BLaER1 treated with 17β-estradiol and CSF1 and Interleukin-3, amounts not matched to agents 10 nM and 100 nM (cell line): ENCODE data around the gene CBR4.

ENCODE experiments used
- H3K27ac ChIP-seq, 11 experiments: shearing (Covaris generic); formaldehyde crosslinking; 2 replicates each; pipeline ENCODE4 v1.8.1; 2022
- H3K27me3 ChIP-seq, 11 experiments: shearing (Covaris generic); formaldehyde crosslinking; 2 replicates each; pipeline ENCODE4 v1.8.1; 2022
- H3K36me3 ChIP-seq, 11 experiments: shearing (Covaris generic); formaldehyde crosslinking; 2 replicates each; pipeline ENCODE4 v1.8.1; 2022
- H3K4me1 ChIP-seq, 10 experiments: shearing (Covaris generic); formaldehyde crosslinking; 2 replicates each; pipeline ENCODE4 v1.8.1; 2022
- H3K4me2 ChIP-seq, 11 experiments: shearing (Covaris generic); formaldehyde crosslinking; 2 replicates each; pipeline ENCODE4 v1.8.1; 2022
- H3K4me3 ChIP-seq, 10 experiments: shearing (Covaris generic); formaldehyde crosslinking; 2 replicates each; pipeline ENCODE4 v1.8.1; 2022
- H3K9ac ChIP-seq, 11 experiments: shearing (Covaris generic); formaldehyde crosslinking; 2 replicates each; pipeline ENCODE4 v1.8.1; 2022
- H3K9me3 ChIP-seq, 11 experiments: shearing (Covaris generic); formaldehyde crosslinking; replicated peaks in 1 of 11; 2 replicates each; pipeline ENCODE4 v1.8.1; 2022
- H4K20me1 ChIP-seq, 11 experiments: shearing (Covaris generic); formaldehyde crosslinking; 2 replicates each; pipeline ENCODE4 v1.8.1; 2022
- Cebpa-rat ChIP-seq, 11 experiments: shearing (Covaris generic); IDR thresholded peaks; 2 replicates each; pipeline ENCODE4 v1.8.1; 2022

CBR4 gene

GRCh38 chr4:169017971-169018370 is 7.9 kb upstream of the CBR4 start:
- no peak overlapping the region for H3K4me3 ChIP-seq
- no peak overlapping the region for H3K27ac ChIP-seq
- H3K9me3 ChIP-seq = no peaks in the 10 kb centered on the region

GRCh38 chr4:169015186-169015623 is 5.2 kb upstream of the CBR4 start:
- Histone ChIP-seq H3K4me2 (no peak overlapping the region), H3K27ac (no peak overlapping the region), H3K27me3 (no peaks in the 10 kb centered on the region), H3K9me3 (no peaks in the 10 kb centered on the region), H4K20me1 (no peaks in the 10 kb centered on the region), H3K4me1 (peaks cover 0 to 5% (median 5%) of the 10 kb centered on the region in 10 experiments; a peak in 12 of 20 replicates), H3K36me3 (no peaks in the 10 kb centered on the region), H3K4me3 (no peak overlapping the region), H3K9ac (no peak overlapping the region)
- TF ChIP-seq Cebpa-rat (IDR thresholded peaks at IDR 0.05) = no peak

More at GRCh38 chr4:169017971-169018370, 7.9 kb upstream of the CBR4 start:
- Histone ChIP-seq H4K20me1 (no peaks in the 10 kb centered on the region), H3K27me3 (no peaks in the 10 kb centered on the region), H3K9ac (no peak overlapping the region), H3K4me2 (no peak overlapping the region), H3K4me1 (peaks cover 0 to 8% (median 5%) of the 10 kb centered on the region in 10 experiments; a peak in 7 of 20 replicates), H3K36me3 (no peaks in the 10 kb centered on the region)
- TF ChIP-seq Cebpa-rat (IDR thresholded peaks at IDR 0.05) = no peak

GRCh38 chr4:169014586-169014985 is 4.5 kb upstream of the CBR4 start:
- H3K4me2 ChIP-seq = no peak overlapping the region
- H4K20me1 ChIP-seq = no peaks in the 10 kb centered on the region
- H3K4me3 ChIP-seq = no peak overlapping the region
- no peak for TF ChIP-seq Cebpa-rat (IDR thresholded peaks at IDR 0.05)
- no peak overlapping the region for H3K9ac ChIP-seq
- H3K27ac ChIP-seq = no peak overlapping the region
- H3K9me3 ChIP-seq = no peaks in the 10 kb centered on the region
- H3K4me1 ChIP-seq = peaks cover 0 to 5% (median 5%) of the 10 kb centered on the region in 10 experiments; a peak in 12 of 20 replicates
- H3K27me3 ChIP-seq = no peaks in the 10 kb centered on the region
- H3K36me3 ChIP-seq = no peaks in the 10 kb centered on the region

GRCh38 chr4:169013396-169013795 is 3.3 kb upstream of the CBR4 start:
- Histone ChIP-seq H3K4me2 (no peak overlapping the region), H3K27me3 (no peaks in the 10 kb centered on the region), H3K4me1 (peaks cover 9 to 17% (median 14%) of the 10 kb centered on the region in 10 experiments), H3K9ac (no peak overlapping the region), H3K27ac (no peak overlapping the region), H3K9me3 (no peaks in the 10 kb centered on the region), H3K4me3 (no peak overlapping the region), H4K20me1 (no peaks in the 10 kb centered on the region), H3K36me3 (no peaks in the 10 kb centered on the region)
- no peak for TF ChIP-seq Cebpa-rat (IDR thresholded peaks at IDR 0.05)

- no peak overlapping the region for H3K4me2 ChIP-seq
- H3K4me3 ChIP-seq = no peak overlapping the region
- no peaks in the 10 kb centered on the region for H3K36me3 ChIP-seq
- peaks cover 16 to 28% (median 25%) of the 10 kb centered on the region in 10 experiments for H3K4me1 ChIP-seq
- H3K9me3 ChIP-seq = no peaks in the 10 kb centered on the region
- no peaks in the 10 kb centered on the region for H4K20me1 ChIP-seq
- H3K9ac ChIP-seq = no peak overlapping the region
- H3K27ac ChIP-seq = no peak overlapping the region
- TF ChIP-seq Cebpa-rat (IDR thresholded peaks at IDR 0.05) = no peak
- no peaks in the 10 kb centered on the region for H3K27me3 ChIP-seq
Measured at GRCh38 chr4:169012049-169012448, 2.0 kb upstream of the CBR4 start.

GRCh38 chr4:169009286-169010124 is 550 bp downstream of the CBR4 start:
- TF ChIP-seq Cebpa-rat (IDR thresholded peaks at IDR 0.05) = no peak
- Histone ChIP-seq H3K4me1 (peaks cover 16 to 31% (median 25%) of the 10 kb centered on the region in 10 experiments), H3K36me3 (peaks cover 1 to 22% (median 7%) of the 10 kb centered on the region in 11 experiments; a peak in 12 of 22 replicates), H3K9ac (peak overlapping the region; percentile 86 to 95 (median 92)), H3K27ac (peak overlapping the region; percentile 87 to 97 (median 93)), H3K4me3 (peak overlapping the region; percentile 61 to 84 (median 74)), H3K27me3 (no peaks in the 10 kb centered on the region), H4K20me1 (no peaks in the 10 kb centered on the region), H3K4me2 (peak overlapping the region; percentile 75 to 97 (median 93)), H3K9me3 (no peaks in the 10 kb centered on the region)

GRCh38 chr4:169005453-169006099 is 4.5 kb downstream of the CBR4 start:
- H3K4me1 ChIP-seq = peaks cover 13 to 28% (median 22%) of the 10 kb centered on the region in 10 experiments
- 0 out of 22 replicates have a peak overlapping the region, but pooled peaks of 1 of the 11 experiments have one; percentile 10 for H3K9ac ChIP-seq
- no peaks in the 10 kb centered on the region for H4K20me1 ChIP-seq
- TF ChIP-seq Cebpa-rat (IDR thresholded peaks at IDR 0.05) = no peak
- no peaks in the 10 kb centered on the region for H3K27me3 ChIP-seq
- peaks cover 35 to 60% (median 41%) of the 10 kb centered on the region in 11 experiments for H3K36me3 ChIP-seq
- no peak overlapping the region for H3K4me2 ChIP-seq
- no peak overlapping the region for H3K27ac ChIP-seq
- H3K4me3 ChIP-seq = no peak overlapping the region
- H3K9me3 ChIP-seq = no peaks in the 10 kb centered on the region

- Histone ChIP-seq H3K4me3 (no peak overlapping the region), H3K9ac (no peak overlapping the region), H3K36me3 (peaks cover 59 to 96% (median 71%) of the 10 kb centered on the region in 11 experiments), H3K27me3 (no peaks in the 10 kb centered on the region), H3K4me1 (peaks cover 0 to 7% (median 0%) of the 10 kb centered on the region in 10 experiments; a peak in 2 of 20 replicates), H3K27ac (no peak overlapping the region), H3K4me2 (no peak overlapping the region), H4K20me1 (no peaks in the 10 kb centered on the region), H3K9me3 (no peaks in the 10 kb centered on the region)
- no peak for TF ChIP-seq Cebpa-rat (IDR thresholded peaks at IDR 0.05)
Measured at GRCh38 chr4:169000315-169000714, 9.7 kb downstream of the CBR4 start.

- Histone ChIP-seq H3K36me3 (peaks cover 54 to 96% (median 71%) of the 10 kb centered on the region in 11 experiments), H3K4me2 (no peak overlapping the region), H3K4me1 (peaks cover 0 to 9% (median 0%) of the 10 kb centered on the region in 10 experiments; a peak in 2 of 20 replicates), H4K20me1 (no peaks in the 10 kb centered on the region), H3K27me3 (no peaks in the 10 kb centered on the region), H3K4me3 (no peak overlapping the region), H3K27ac (no peak overlapping the region), H3K9me3 (no peaks in the 10 kb centered on the region), H3K9ac (no peak overlapping the region)
- TF ChIP-seq Cebpa-rat (IDR thresholded peaks at IDR 0.05) = no peak
Measured at GRCh38 chr4:168999809-169000208, 10.2 kb downstream of the CBR4 start.
